Measurements from ENCODE around the gene GIGYF2.
"Not testable (repeated sequence)": the region's sequence is repeated elsewhere in the genome, so short reads cannot be mapped to it uniquely, and the experiment has no call there.

The GIGYF2 gene

DNA sequence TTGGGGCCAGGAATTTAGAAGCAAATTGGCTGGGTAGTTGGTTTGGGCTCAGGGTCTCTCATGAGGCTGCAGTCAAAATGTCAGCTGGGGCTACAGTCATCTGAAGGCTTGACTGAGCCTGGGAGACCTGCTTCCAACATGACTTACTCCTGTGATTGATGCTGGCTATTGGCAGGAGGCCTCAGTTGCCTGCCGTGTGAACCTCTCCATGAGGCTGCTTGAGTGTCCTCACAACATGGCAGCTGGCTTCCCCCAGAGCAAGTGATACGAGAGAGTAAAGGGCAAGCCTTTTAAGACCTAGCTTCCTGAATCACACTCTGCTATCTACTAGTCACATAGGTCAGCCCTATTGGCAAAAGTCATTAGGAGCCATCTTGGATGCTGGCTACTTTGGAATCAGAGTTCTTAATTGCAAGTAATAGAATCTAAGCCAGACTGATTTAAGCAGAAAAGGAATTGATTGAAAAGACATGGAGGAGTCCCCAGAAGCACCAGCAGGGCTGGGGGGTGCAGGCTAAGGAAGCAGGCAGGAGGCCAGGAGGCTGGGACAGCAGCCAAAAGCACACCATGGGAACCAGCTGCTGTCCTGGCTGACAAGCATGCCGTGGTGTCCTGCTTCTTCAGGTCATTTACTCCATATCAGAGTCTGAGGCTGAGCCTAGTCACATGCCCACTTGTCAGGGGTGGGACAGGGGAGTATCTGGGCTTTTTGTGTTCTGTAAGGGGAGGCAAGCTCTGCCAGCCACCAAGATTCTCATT, 7.8 kb upstream of the GIGYF2 start:
- Histone ChIP-seq H3K4me3 (no peak overlapping the region), H3K27ac (no peak overlapping the region)
- TF ChIP-seq, protein P1, sequence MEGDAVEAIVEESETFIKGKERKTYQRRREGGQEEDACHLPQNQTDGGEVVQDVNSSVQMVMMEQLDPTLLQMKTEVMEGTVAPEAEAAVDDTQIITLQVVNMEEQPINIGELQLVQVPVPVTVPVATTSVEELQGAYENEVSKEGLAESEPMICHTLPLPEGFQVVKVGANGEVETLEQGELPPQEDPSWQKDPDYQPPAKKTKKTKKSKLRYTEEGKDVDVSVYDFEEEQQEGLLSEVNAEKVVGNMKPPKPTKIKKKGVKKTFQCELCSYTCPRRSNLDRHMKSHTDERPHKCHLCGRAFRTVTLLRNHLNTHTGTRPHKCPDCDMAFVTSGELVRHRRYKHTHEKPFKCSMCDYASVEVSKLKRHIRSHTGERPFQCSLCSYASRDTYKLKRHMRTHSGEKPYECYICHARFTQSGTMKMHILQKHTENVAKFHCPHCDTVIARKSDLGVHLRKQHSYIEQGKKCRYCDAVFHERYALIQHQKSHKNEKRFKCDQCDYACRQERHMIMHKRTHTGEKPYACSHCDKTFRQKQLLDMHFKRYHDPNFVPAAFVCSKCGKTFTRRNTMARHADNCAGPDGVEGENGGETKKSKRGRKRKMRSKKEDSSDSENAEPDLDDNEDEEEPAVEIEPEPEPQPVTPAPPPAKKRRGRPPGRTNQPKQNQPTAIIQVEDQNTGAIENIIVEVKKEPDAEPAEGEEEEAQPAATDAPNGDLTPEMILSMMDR (IDR thresholded peaks at IDR 0.05) = no peak
- DNase-seq (ENCODE audit: low spot score) = no peak

DNA sequence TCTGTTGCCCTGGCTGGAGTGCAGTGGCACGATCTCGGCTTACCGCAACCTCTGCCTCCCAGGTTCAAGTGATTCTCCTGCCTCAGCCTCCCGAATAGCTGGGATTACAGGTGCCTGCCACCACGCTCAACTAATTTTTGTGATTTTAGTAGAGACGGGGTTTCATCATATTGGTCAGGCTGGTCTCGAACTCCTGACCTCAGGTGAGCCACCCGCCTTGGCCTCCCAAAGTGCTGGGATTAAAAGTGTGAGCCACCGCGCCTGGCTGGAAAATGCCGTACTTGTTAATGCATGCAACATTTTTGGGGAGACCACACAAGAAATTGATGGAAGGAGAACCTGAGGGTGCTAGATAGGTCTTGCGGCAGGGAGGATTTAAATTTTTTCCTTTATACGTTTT, 6.0 kb upstream of the GIGYF2 start:
- H3K4me3 ChIP-seq; H3K27ac ChIP-seq; DNase-seq (ENCODE audit: low spot score): not testable (repeated sequence)

DNA sequence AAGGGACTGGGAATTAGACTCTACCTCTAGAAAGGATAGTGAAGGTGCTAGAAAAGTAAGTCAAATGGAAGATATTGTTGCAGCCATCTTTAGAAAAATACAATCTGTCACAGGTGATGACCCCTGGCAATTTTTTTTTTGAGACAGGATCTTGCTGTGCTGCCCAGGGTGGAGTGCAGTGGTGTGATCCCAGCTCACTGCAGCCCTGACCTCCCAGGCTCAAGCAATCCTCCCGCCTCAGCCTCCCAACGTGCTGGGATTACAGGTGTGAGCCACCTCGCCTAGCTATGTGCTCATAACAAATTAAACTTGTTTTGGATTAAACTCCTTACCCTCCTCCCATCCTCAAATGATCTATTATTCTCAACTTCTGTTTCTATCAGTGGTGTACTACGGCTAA, 3.8 kb upstream of the GIGYF2 start:
- H3K27ac ChIP-seq = no peak overlapping the region
- H3K4me3 ChIP-seq = no peak overlapping the region
- TF ChIP-seq, protein P1 (IDR thresholded peaks at IDR 0.05) = no peak
- no peak for DNase-seq (ENCODE audit: low spot score)

DNA sequence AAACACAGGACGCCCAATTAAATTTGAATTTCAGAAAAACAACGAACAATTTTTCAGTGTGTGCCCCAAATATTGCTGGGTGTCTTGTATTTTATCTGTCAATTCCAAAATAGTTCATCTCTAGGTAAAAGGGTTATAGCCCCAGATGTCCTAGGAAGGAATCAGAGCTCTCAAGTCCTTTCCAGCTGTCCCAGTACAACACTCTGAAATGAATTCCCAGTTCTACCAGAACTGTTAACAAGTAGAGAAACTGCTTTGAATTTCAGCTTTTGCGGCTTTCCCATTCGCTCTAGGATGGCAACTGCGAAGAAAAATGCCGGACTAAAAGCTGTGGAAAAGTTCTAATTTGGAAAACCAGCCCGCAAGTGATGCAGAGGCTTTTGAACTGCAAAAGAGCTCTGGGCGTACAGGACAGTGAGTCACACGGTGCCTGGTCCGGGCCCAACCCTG, 497 bp upstream of the GIGYF2 start:
- no peak for DNase-seq (ENCODE audit: low spot score)
- H3K27ac ChIP-seq = peak overlapping the region; percentile 97 to 98
- TF ChIP-seq, protein P1 (IDR thresholded peaks at IDR 0.05) = no peak

DNA sequence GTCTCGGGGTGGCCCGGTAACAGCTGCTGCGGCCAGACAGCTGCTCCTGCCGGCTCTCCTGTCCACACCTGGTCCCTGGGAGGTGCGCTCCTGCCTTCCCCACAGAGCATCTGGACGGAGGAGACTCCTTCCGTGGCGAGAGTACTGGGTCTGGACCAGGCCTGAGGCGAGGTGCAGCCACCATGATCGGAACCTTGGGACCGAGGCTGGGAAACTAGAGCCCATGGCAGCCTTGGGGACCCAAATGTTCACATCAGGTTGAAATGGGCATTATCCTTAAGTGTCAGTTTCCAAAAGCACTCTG, 628 bp downstream of the GIGYF2 start:
- DNase-seq (ENCODE audit: low spot score) = no peak
- TF ChIP-seq, protein P1 (IDR thresholded peaks at IDR 0.05) = no peak

More for the DNA sequence above, 497 bp upstream of the GIGYF2 start:
- H3K4me3 ChIP-seq = peak overlapping the region; percentile 97

DNA sequence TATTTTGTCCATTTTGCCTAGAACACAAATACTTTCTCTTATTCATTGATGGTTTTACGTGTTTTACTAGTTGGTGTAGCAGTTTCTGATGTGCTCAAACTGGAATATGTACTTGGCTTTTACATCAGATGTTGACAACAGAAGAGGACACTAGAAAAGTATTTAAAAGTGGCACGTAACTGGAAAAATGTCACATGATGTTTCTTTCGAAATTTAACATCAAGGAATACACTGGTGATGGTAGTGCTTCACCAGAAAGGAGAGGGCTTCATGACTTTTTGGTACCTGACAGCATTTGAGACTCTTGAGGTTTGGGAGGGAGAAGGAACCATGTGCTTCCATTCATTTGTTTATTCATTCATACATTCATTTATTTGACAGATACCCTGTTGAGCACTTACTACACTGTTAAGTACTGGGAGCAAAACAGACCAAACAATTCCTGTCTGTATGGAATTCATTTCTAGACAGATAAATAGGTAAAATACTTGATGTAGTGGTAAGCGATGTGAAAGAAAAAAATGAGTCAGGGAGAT, 1.5 kb downstream of the GIGYF2 start:
- no peak for DNase-seq (ENCODE audit: low spot score)
- TF ChIP-seq, protein P1 (IDR thresholded peaks at IDR 0.05) = no peak
- Histone ChIP-seq H3K4me3 (peak overlapping the region; percentile 97), H3K27ac (peak overlapping the region in 1 of 2 donors; percentile 98)

More for the DNA sequence above, 628 bp downstream of the GIGYF2 start:
- H3K27ac ChIP-seq = peak overlapping the region; percentile 97 to 98
- H3K4me3 ChIP-seq = peak overlapping the region; percentile 97

DNA sequence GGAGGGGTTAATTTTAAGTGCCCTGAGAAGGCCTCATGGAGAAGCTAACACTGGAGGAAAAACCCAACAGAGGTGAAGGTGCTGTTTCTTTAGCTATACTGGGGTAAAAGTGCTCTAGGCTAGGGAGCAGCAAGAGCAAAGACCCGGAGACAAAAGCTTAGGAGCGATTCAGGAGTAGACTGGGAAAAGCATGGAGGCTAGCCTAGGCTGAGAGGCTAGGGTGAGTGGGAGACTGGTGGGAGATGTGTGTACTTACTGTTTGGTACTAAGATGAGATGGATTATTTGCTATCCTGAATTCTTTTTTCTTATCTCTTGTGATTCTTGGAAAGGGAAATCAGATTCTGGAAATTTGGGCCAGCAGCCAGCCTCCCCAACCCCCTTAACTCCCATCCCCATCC, 2.0 kb downstream of the GIGYF2 start:
- TF ChIP-seq, protein P1 (IDR thresholded peaks at IDR 0.05) = no peak
- H3K27ac ChIP-seq = no peak overlapping the region
- H3K4me3 ChIP-seq = no peak overlapping the region
- no peak for DNase-seq (ENCODE audit: low spot score)

Measured in coronary artery (tissue), 2 donors.